Suprapubic skin (tissue), 4 donors: ENCODE data around the gene NDUFS7. TPM values are rescaled to one million over a fixed set of nuclear protein-coding genes. Genes with fewer than 3 reads are reported as not detected.

ENCODE experiments used
- DNase-seq, 2 donors: peaks; one replicate each; pipeline ENCODE4 v3.0.0-alpha.2; 2019; ENCODE audit warnings: low spot score in 2 of 2
- H3K27ac ChIP-seq: fragments of 200-600 bp; sonication (generic); one replicate; pipeline ENCODE4 v1.5.1; 2019
- H3K27me3 ChIP-seq: fragments of 200-600 bp; sonication (generic); one replicate; pipeline ENCODE4 v1.5.1; 2019
- H3K36me3 ChIP-seq: fragments of 200-600 bp; sonication (generic); one replicate; pipeline ENCODE4 v1.5.1; 2019
- H3K4me1 ChIP-seq: fragments of 200-600 bp; sonication (generic); one replicate; pipeline ENCODE4 v1.5.1; 2019
- H3K4me3 ChIP-seq: fragments of 200-600 bp; sonication (generic); one replicate; pipeline ENCODE4 v1.5.1; 2019; ENCODE audit warnings: mild to moderate bottlenecking
- H3K9me3 ChIP-seq: fragments of 200-600 bp; sonication (generic); one replicate; pipeline ENCODE4 v1.5.1; 2019
- EP300 ChIP-seq: sonication (generic); formaldehyde crosslinking; IDR thresholded peaks from one replicate; pipeline ENCODE4 v1.6.1; 2017; ENCODE audit warnings: antibody characterized with exemption
- POLR2A ChIP-seq, 2 donors: fragments of 450-650 bp; IDR thresholded peaks; one replicate each; pipeline ENCODE4 v1.6.1; 2017; ENCODE audit warnings: antibody characterized with exemption in 2 of 2, mild to moderate bottlenecking in 2 of 2, moderate library complexity in 2 of 2
- POLR2AphosphoS5 ChIP-seq, 3 donors: sonication (generic); formaldehyde crosslinking; IDR thresholded peaks; one replicate each; pipeline ENCODE4 v1.6.1; 2017; ENCODE audit warnings: antibody characterized with exemption in 3 of 3
- WGBS: methylation state at CpG from one replicate; pipeline ENCODE4 v1.1.5; 2018; 5-methylcytosine and 5-hydroxymethylcytosine counted together
- total RNA-seq, 4 donors: library from RNA; depleted of rRNA; stranded (reverse); fragments of >200 nt; gene quantifications; one replicate each; pipeline ENCODE4 v1.1.0, GENCODE V29; 2016
- TF ChIP-seq, protein P1 (sequence below), 2 donors: fragments of 200-600 bp in 1 of 2; fragments of 450-650 bp in 1 of 2; sonication (generic) in 1 of 2; IDR thresholded peaks; one replicate each; pipeline ENCODE4 v1.5.1; 2016 to 2019; ENCODE audit warnings: antibody characterized with exemption in 2 of 2, mild to moderate bottlenecking in 1 of 2, moderate library complexity in 1 of 2

Gene NDUFS7
- 100 to 1,000 TPM in 2 of 4 donors, 10 to 100 TPM in 2; 66.8 to 154 (median 97.5) TPM for total RNA-seq

- Histone ChIP-seq H3K27ac (peak within 1 kb of the TSS; percentile 90), H3K27me3 (no peaks in the 10 kb centered on the region), H3K9me3 (no peaks in the 10 kb centered on the region), H3K4me3 (peak within 1 kb of the TSS; percentile 87), H3K4me1 (peaks cover 46% of the 10 kb centered on the region), H3K36me3 (peaks cover 8% of the 10 kb centered on the region)
- peak; percentile 94 to 95 for DNase-seq
- WGBS = 0% methylated on average over 18 of the region's 90 CpGs
- TF ChIP-seq POLR2AphosphoS5 (IDR thresholded peaks at IDR 0.05) (peak; percentile 80 to 99 (median 95)), POLR2A (IDR thresholded peaks at IDR 0.05) (no peak)
- TF ChIP-seq, protein P1, sequence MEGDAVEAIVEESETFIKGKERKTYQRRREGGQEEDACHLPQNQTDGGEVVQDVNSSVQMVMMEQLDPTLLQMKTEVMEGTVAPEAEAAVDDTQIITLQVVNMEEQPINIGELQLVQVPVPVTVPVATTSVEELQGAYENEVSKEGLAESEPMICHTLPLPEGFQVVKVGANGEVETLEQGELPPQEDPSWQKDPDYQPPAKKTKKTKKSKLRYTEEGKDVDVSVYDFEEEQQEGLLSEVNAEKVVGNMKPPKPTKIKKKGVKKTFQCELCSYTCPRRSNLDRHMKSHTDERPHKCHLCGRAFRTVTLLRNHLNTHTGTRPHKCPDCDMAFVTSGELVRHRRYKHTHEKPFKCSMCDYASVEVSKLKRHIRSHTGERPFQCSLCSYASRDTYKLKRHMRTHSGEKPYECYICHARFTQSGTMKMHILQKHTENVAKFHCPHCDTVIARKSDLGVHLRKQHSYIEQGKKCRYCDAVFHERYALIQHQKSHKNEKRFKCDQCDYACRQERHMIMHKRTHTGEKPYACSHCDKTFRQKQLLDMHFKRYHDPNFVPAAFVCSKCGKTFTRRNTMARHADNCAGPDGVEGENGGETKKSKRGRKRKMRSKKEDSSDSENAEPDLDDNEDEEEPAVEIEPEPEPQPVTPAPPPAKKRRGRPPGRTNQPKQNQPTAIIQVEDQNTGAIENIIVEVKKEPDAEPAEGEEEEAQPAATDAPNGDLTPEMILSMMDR (IDR thresholded peaks at IDR 0.05) = peak in 1 of 2 donors; percentile 21
Observed at GRCh38 chr19:1383312-1384084, at the start of gene NDUFS7. NDUFS7 (plus strand) TSS chr19:1383907; CDS start chr19:1383927, 20 bp downstream.

GRCh38 chr19:1336079-1336684 lies 47.5 kb upstream of the NDUFS7 start:
- no peak overlapping the region for H3K4me3 ChIP-seq
- no peak overlapping the region for H3K27ac ChIP-seq
- WGBS = 86% methylated on average over 19 of the region's 22 CpGs
- TF ChIP-seq POLR2A (IDR thresholded peaks at IDR 0.05) = no peak
- TF ChIP-seq, protein P1 (IDR thresholded peaks at IDR 0.05) = no peak
- TF ChIP-seq EP300 = no peak
- TF ChIP-seq POLR2AphosphoS5 (IDR thresholded peaks at IDR 0.05) = no peak
- no peaks in the 10 kb centered on the region for H3K36me3 ChIP-seq
- no peaks in the 10 kb centered on the region for H3K4me1 ChIP-seq
- H3K27me3 ChIP-seq = peaks cover 4% of the 10 kb centered on the region
- DNase-seq = no peak
- H3K9me3 ChIP-seq = no peaks in the 10 kb centered on the region

GRCh38 chr19:1340681-1341469 lies 42.8 kb upstream of the NDUFS7 start:
- TF ChIP-seq, protein P1 (IDR thresholded peaks at IDR 0.05) = no peak
- no peak for TF ChIP-seq POLR2A (IDR thresholded peaks at IDR 0.05)
- no peak overlapping the region for H3K27ac ChIP-seq
- 67% methylated on average over 1 of the region's 28 CpGs for whole genome bisulfite sequencing
- no peaks in the 10 kb centered on the region for H3K36me3 ChIP-seq
- no peaks in the 10 kb centered on the region for H3K9me3 ChIP-seq
- no peak for DNase-seq
- H3K27me3 ChIP-seq = no peaks in the 10 kb centered on the region
- H3K4me3 ChIP-seq = no peak overlapping the region
- H3K4me1 ChIP-seq = no peaks in the 10 kb centered on the region

DNA sequence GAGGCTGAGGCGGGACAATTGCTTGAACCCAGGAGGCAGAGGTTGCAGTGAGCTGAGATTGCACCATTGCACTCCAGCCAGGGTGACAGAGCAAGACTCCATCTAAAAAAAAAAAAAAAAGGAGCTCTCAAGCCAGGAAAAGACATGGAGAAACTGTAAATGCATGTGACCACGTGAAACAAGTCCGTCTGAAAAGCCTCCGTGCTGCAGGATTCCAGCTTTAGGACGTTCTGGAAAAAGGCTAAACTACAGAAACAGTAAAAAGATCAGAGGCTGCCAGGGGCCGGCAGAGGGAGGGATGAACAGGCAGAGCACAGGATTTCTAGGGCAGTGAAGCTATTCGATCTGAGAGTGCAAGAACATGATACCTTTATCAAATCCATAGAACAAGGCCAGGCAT lies 40.7 kb upstream of the NDUFS7 start:
- no peak for TF ChIP-seq EP300
- no peak for TF ChIP-seq POLR2A (IDR thresholded peaks at IDR 0.05)
- TF ChIP-seq POLR2AphosphoS5 (IDR thresholded peaks at IDR 0.05) = no peak
- TF ChIP-seq, protein P1 (IDR thresholded peaks at IDR 0.05) = no peak
- no peaks in the 10 kb centered on the region for H3K36me3 ChIP-seq
- WGBS = 30% methylated on average over 7 of the region's 7 CpGs
- H3K27me3 ChIP-seq = no peaks in the 10 kb centered on the region
- H3K4me1 ChIP-seq = no peaks in the 10 kb centered on the region
- H3K9me3 ChIP-seq = no peaks in the 10 kb centered on the region
- H3K4me3 ChIP-seq = no peak overlapping the region
- H3K27ac ChIP-seq = no peak overlapping the region
- no peak for DNase-seq

DNA sequence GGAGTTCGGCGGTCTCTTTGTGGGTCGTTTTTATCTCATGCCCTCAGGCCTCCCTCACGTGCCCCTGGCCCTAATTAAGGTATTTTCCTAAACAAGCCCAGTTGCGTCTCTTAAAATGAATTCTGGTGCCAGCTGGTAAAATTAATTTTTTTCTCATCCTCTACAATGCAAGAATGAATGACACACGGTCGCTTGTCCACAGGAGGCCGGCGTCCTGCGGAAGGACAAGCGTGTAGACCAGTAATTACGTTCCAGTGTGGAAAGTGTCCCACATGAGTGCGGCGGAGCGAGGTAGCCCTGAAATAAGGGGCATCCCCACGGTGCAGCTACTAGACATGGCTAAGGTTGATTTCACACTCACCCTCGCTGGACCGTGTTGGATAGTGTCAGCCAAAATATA lies 34.5 kb upstream of the NDUFS7 start:
- no peak for DNase-seq
- no peak overlapping the region for H3K27ac ChIP-seq
- H3K4me3 ChIP-seq = no peak overlapping the region
- H3K4me1 ChIP-seq = peaks cover 6% of the 10 kb centered on the region
- 83% methylated on average over 18 of the region's 18 CpGs for WGBS
- TF ChIP-seq POLR2A (IDR thresholded peaks at IDR 0.05) = no peak
- no peak for TF ChIP-seq EP300
- TF ChIP-seq, protein P1 (IDR thresholded peaks at IDR 0.05) = no peak
- no peak for TF ChIP-seq POLR2AphosphoS5 (IDR thresholded peaks at IDR 0.05)
- no peaks in the 10 kb centered on the region for H3K9me3 ChIP-seq
- H3K27me3 ChIP-seq = no peaks in the 10 kb centered on the region
- no peaks in the 10 kb centered on the region for H3K36me3 ChIP-seq
